Activated CD4-positive, alpha-beta T cell treated with anti-CD3 and anti-CD28 coated beads for 48 hours (primary cell): ENCODE results near the gene LIN37.

Experiments
- DNase-seq: peaks from one replicate; pipeline ENCODE4 v3.0.0-alpha.2; 2020

LIN37 gene

DNA sequence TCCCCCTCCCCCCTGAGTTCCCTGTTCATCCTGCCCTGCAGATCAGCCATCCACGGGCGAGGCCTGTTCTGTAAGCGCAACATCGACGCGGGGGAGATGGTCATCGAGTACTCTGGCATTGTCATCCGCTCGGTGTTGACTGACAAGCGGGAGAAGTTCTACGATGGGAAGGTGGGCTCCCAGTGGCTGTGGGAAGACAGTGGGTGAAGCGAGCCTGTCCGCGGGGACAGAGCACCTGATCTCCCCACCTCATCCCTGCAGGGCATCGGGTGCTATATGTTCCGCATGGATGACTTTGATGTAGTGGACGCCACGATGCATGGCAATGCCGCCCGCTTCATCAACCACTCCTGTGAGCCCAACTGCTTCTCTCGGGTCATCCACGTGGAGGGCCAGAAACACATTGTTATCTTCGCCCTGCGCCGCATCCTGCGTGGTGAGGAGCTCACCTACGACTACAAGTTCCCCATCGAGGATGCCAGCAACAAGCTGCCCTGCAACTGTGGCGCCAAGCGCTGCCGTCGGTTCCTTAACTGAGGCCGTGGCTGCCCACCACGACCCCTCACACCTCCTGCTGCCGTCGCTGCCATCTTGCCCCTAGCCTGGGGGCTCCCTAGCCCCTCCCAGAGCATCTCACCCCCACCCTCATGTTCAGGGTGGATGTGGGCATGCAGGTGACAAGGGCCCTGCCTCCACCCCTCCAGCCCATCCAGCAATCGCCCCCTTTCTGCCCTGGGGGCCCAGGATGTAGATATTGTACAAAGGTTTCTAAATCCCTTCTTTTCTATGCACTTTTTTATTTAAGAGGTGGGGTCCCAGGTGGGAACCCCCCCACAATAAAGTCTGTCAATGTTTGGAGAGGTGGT is 10.1 kb upstream of the LIN37 start:
- DNase-seq = no peak

DNA sequence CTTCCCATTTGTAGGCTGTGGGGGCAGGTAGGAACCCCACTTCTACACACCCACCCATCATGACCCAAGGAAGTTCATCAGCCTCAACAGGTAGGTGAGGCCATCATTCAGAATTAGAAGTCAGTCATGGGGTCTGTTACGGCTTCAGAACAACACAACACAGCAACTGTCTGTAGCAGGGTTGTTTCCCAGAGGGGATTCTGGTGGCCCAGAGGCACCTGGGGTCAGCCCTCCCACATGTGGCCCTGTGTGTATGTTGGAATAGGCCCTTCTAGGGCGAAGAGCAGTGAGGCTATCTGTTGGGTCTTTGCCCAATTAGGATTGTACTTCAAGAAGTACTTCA is 9.5 kb upstream of the LIN37 start:
- no peak for DNase-seq

DNA sequence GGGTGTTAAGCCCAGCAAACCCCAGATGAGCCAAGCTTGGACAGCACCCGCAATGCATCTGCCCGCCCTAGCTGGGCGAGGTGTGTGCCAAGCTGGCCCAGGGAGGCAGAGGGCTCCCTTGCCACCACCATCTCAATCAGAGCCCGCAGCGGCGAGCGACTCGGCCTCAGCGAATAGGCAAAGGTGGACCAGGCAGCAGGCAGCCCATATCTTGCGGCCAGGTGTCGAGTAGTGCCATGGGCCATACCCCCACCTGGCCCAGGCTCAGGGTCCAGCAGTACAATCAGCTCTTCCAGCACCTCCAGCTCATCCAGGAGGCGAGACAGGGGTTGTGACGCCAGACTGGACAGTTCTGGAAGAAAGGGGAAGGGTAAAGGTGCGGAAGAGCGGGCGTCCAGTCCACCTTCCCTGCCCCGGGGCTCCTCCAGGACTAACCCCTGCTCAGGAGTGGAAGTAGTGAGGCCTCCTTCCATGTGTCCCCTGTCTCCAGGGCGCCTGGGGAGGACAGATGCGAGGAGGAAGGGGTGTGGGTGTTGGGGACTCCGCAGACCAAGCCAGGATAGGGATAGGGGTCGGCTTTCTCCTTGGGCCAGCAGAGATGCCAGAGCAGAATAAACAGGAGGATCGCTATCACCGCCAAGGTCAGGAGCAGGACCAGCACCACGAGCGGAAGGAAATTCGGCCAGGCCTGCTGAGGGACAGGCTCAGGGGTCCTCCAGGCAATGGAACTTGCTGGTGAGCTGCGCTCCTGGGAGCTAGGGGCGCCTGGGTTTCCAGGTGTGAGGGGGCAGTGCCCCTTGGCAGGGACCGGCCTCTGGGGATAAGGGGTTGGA is 8.9 kb upstream of the LIN37 start:
- no peak for DNase-seq

DNA sequence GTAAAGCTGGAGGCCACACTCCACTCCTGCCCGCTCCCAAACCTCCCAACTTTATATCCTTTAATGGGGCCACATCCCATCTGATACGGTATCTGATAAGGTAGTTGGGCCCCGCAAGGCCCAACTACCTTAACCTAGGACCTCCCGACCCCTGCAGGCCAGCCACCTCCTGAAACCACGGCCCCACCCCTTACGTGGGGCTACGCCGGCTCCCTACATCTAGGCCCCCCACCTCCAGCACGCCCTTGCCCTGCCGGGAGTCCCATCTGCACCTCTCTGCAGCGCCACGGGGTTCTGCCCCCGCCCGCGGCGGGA is 8.3 kb upstream of the LIN37 start:
- no peak for DNase-seq

DNA sequence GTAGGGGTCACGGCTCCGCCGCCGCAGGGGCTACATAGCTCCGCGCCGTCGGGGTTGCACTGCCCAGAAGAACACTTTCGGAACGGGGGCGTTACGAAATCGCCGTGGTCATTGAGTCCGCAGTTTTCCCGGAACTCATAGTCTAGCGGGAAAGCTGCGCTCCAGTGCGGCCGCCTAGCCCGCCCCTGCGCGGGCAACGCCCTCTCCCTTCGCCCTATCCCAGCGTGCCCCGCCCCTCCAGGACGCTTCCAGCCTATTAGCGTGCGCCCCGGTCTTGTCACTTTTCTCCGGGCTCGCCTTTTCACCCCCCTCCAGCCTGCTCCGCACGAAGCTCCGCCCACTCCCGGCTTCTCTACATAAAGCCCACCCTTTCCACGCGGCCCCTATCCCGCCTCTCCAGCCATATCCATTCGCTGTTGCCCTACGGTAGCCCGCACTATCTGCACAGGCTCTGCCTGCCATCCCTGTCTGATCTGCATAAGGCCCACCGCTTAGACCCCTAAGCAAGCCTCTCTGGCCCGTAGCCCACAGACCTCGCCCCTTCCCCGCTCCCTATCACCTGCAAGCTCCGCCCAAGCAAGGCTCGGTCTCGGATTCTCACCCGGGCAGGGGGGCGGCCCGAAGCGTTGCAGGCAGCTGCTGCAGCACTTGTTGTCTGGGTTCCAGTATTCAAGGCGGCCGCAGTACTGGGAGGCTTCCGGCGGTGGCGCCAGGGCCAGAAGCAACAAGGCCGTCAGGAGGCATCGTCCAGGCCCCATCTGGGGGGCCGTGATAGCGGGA is 7.8 kb upstream of the LIN37 start:
- peak; percentile 98 for DNase-seq

DNA sequence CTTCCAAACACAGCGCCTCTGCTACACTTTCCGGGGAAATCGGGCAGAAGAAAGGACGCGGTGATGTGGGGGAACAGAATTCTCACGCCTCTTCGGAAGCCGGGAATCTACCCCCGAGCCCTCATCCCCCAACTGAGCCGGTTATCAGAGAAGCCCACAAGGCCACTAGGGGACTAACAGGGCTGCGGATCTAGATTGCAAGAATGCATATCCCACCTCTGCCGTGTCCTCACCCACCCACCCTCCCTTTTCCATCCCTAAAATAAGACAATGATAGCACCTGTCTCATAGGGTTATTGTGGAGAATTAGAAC is 7.2 kb upstream of the LIN37 start:
- DNase-seq = no peak

DNA sequence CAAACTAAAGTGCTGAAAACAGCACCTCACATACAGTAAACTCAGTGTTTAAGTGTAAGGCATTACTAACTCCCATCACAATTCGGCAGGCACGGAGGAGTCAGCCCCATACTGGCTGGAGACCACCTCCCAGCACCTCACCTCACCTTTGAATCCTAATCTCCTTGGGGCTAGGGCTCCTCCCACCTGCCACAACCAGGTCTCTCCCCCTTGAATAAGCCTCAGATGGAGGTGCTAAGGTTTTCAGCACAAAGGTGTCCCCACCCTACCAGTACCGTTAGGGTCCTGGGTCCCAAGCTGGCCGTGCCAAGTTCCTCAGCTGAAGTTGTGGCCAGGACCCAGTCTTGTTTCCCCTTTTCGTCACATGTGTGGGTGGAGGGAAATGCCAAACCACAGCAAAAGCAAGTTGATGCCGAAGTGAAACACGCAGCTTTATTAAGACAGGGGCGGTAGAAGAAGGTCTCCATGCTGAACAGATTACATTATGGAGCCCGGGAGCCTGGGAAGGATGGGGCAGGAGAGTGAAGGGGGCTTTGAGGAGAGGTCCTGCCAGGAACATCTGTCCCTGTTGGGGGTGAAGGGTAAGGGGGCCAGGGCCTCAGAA is 6.2 kb upstream of the LIN37 start, which contains the start of gene IGFLR1:
Gene IGFLR1, minus strand, starts transcription at position 332 of the 604 bp plus-strand sequence. CDS start 1,272 bp downstream, outside the sequence.
- DNase-seq = peak; percentile 82

DNA sequence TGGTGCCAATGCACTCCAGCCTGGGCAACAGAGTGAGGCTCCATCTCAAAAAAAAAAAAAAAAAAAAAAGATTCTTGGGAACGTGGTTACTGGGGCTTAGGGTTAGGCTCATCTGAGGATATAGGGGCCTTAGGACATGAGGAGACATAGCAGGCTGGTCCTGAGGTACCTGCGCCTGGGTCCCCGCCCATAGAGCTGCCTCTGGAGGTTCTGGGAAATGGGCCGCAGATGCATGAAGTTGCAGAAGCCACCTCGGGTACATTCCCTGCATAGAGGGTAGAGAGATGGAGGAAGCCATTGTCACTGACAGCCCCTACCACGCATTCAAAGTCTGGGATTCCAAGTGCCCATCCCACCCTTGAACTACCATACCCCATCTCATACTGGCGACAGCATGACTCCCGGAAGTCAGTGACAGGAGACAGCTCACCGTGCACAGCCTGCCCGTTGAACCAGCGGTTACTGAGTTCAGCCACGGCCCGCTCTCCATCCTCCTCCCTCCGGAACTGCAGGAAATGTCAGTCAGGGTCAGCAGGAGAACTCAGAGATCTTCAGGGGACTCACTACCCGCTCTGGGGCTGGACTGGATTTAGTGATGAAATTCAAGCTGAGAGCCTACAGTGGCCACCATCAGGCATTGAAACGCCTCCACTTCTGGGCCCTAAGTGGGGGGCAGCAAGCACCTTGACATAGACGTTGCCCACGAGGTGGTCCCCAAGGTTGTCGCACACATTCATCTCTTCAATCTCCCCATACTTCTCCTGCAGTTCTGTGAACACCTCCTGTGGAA is 4.5 kb upstream of the LIN37 start:
- no peak for DNase-seq

DNA sequence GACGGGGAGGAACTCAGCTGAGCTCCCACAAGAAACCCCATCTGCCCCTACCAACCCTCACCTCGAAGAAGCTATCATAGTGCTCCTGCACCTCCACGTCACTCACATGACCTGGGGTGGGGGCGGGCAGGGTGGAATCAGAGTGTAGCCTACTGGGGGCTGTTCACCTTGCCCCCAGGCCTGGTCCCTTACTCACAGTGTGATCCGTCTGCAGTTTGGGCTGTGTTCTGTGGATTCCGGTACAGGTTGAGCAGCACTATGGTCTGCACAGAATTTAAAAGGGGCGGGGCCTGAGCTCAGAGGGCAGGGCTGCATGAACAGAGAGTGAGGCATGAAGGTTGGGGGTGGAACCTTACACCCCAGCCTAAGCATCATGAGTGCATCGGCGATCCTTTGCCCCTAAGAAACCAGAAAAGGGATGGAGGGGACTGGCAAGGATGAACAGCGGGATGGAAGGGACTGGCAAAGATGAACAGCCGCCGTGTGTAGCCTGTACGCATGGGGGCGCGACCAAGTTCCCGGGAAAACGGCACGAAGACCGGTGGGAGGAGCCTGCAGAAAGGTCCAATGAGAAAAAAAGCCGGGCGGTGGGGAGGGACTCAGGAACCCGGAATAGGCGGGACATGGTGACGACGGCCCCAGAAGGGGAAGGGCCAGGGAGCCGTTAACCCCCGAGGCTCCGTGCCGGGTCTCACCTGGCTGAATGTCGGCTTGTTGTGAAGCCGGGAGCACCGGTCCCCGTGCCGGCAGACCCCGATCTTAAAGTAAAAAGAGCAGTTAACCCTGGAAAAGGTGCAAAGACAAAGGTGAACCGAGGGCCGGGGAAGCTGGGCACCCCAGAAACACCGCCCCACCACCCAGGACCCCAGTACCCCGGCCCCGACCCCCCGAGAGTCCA is 3.7 kb upstream of the LIN37 start:
- DNase-seq = peak; percentile 95

DNA sequence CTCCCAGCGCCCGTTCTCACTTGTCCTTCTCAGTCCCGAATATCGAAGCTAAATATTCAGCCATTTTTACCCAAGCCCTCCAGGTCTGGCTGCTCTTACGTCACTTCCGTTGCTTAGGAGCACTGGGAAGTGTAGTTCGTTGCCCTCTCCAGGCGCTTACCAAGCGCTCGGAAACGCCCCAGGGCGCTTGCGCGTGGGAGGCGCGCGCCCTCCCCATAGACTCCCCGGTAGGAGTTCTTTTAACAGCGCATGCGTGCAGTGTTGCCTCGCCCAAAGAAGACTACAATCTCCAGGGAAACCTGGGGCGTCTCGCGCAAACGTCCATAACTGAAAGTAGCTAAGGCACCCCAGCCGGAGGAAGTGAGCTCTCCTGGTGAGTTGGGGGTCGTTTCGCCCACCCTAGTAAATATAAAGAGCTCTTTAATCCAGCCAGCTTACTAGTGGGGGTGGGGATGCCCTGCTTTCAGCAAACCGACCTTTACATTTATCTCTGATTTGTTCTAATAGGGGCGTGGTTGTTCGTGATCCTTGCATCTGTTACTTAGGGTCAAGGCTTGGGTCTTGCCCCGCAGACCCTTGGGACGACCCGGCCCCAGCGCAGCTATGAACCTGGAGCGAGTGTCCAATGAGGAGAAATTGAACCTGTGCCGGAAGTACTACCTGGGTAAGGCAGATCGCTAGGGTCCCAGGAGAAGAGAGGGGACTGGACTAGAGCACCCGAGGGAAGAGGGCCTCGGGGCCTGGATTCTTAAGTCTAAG is 2.9 kb upstream of the LIN37 start, which contains the start of the genes PSENEN and U2AF1L4:
Gene PSENEN, plus strand, starts transcription at position 324 of the 759 bp plus-strand sequence. Its CDS starts 280 bp downstream, at position 604.
Gene U2AF1L4, minus strand, starts transcription at position 91 of the 759 bp plus-strand sequence. Its CDS starts 27 bp downstream, at position 64.
- peak; percentile 96 for DNase-seq

DNA sequence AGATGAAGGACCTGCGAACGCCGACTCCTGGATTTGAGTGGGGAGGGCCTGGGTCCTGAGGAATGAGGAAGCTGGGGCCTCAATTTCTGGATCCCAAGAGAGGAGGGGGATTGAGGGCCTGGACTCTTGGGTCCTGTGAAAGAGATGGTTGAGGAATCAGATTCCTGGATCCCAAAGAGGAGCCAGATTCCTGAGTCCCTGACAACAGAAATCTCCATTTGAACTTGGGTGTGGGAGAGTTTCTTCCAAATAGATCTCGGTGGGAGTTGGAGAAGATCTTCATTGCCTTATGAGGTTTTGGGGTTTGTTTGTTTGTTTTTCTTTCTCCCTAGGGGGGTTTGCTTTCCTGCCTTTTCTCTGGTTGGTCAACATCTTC is 2.3 kb upstream of the LIN37 start:
- no peak for DNase-seq

DNA sequence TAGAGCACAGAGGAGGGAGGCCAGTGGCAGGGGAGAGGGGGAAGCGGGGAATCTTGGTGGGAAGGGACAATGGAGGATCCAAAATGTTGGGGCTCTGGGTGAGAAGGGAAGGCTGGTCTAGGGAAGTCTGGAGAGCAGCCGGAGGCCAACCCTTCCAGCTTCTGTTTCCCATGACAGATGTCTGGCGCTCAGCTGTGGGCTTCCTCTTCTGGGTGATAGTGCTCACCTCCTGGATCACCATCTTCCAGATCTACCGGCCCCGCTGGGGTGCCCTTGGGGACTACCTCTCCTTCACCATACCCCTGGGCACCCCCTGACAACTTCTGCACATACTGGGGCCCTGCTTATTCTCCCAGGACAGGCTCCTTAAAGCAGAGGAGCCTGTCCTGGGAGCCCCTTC is 1.8 kb upstream of the LIN37 start:
- DNase-seq = no peak

DNA sequence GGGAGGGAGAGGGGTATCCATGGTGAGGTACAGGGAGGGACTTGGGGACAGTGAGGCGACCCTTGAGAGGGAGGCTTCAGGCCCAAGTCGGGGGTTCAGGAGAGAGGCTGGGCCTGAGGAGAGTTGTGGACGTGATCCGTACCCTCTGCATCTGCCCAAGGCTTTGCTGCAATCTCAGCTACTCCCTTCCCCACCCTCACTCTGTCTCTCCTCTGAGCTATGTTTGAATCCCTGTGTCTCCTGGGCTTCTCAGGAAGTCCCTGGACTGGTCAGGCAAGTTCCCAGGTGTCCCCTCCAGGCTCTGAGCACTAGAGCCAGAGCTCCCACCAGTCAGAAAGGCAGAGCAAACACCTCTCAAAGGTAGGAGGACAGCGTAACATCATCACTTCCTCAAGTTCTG is 1.8 kb downstream of the LIN37 start:
- no peak for DNase-seq

DNA sequence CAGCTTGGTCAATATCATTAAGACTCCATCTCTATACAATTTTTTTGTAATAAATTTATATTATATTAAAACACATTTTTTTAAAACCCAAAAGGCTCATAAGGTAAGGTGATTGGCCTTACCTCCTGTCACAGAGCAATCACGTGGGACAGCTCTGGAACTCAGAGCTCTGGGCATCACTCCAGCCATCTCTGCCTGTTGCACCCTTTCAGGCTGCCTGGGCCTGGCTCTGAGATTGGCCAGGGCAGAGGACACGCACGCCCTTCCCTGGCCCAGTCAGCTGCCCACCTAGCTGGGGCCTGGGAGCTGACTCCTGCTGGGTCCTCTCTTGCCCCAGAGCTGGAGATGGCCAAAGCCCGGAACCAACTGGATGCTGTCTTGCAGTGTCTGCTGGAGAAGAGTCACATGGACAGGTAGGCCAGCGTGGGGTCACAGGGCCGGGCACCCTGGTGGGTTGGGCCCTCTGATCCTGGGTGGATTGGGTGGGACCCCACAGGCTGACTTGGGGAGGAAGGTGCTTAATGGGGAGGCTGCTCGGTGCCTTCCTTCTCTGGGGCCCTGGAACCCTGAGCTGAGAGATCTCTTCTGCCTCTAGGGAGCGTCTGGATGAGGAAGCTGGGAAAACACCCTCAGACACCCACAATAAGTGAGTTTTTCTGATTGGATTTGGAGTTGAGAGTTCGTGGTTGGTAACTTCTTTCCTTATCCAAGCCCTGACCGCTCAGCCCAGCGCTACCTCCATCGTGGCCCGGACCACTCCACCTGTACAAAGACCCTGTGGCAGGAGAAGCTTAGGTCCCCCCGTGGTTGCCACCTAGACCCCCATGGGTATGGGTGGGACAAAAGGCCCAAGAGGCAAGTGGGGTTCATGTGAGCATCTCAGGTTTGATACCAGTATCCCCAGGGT is 3.7 kb downstream of the LIN37 start:
- DNase-seq = no peak

DNA sequence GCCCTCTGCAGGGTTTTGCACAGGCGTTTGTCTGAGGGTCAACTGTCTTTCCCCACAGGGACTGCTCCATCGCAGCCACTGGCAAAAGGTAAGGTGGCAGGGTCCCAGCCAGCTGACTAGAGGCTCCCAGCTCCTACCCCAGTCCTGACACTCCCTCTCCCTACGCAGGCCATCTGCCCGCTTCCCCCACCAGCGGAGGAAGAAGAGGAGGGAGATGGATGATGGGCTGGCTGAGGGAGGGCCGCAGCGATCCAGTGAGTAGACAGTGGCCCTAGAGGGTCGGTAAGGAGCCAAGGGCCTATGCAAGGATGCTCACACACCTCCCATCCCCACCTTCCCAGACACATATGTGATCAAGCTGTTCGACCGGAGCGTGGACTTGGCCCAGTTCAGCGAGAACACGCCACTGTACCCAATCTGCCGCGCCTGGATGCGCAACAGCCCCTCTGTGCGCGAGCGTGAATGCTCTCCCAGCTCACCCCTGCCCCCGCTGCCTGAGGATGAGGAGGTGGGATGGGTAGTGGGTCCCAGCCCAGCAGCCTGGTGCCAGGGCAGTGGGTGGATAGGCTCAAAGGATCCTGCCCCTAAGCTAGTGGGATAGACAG is 4.5 kb downstream of the LIN37 start:
- DNase-seq = no peak

DNA sequence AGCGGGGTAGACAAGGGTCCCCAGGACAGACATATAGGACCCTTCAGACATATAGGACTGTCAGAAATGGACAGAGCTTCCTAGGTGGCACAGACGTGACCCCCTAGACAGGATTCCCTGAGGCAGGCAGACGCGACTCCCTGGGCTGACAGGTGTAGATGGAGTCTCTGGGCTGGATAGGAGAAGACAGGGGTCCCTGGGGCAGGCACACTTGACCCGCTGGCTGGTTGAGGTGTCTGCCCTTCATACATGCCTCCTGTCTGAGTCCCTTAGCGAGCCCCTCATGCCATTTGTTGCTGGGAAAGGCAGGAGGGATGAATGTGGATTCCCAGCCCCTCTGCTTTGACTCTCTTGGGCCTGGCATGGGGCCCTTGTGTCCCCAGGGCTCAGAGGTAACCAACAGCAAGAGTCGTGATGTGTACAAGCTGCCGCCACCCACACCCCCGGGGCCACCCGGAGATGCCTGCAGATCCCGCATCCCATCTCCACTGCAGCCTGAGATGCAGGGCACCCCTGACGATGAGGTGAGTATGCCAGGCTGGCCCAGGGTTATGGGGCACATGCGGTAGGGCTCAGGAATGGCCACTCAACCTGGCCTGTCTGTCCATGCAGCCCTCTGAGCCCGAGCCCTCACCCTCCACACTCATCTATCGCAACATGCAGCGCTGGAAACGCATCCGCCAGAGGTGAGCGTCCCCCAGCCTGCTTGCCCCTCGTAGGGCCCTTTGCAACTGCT is 5.4 kb downstream of the LIN37 start:
- no peak for DNase-seq

DNA sequence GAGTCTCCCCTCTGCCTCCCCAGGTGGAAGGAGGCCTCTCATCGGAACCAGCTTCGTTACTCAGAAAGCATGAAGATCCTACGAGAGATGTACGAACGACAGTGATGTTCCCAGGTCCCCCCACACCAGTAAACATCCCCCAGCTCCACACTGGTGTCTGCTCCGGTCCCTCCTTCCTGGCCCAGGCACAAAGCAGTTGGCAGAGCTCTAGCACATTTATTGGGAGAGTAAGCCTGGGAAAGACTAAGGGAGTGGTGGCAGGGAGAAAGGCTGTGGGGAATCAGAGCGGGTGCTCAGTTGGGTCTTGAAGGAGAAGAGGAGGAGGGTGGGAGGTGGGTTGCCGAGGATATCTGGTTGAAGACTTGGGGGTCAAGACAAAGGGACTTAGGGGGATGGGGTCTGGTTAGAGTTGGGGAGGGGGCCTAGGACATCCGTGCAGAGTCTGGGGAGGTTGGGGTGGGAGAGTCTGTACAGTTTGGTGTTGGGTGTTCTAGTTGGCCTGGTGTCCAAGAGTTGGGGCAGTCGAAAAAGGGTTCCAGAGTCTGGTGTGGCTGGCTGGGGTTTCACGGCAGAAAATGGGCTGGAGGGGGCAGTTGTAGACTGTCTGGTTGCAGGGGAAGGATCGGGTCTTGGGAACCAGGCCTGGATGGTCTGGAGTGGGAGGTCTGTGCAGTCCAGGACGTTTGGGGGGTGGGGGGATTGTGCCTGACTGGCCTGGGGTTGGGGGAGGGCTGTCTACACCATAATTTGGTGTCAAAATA is 6.2 kb downstream of the LIN37 start:
- DNase-seq = no peak
